H1 (cell line): ENCODE results near the gene BCAM. TPM values are rescaled to one million over a fixed set of nuclear protein-coding genes. Genes with fewer than 3 reads are reported as not detected.

Source experiments
- CTCF ChIA-PET: fragments of 300-600 bp; sonication (Branson Sonifier 250); formaldehyde crosslinking; loops from one replicate; lab custom pipeline; 2021; ENCODE audit not compliant: partially characterized antibody; lab: Charles Lee
- POLR2A ChIA-PET: fragments of 300-600 bp; sonication (Branson Sonifier 250); formaldehyde crosslinking; loops from one replicate; lab custom pipeline; 2021; ENCODE audit warnings: inconsistent platforms; ENCODE audit not compliant: partially characterized antibody; lab: Charles Lee
- DNase-seq, 2 experiments: peaks; one replicate each; pipeline versions ENCODE4 v3.0.0 to v3.0.0-alpha.2; 2010 to 2022; ENCODE audit warnings: low spot score in 2 of 2, low read depth in 1 of 2, mixed read lengths in 1 of 2
- FAIRE-seq: peaks from 2 replicates; lab custom pipeline; 2011; peaks lifted over from hg19 to GRCh38; lab: Jason Lieb, UNC
- H2AFZ ChIP-seq: 2 replicates; pipeline ENCODE4 v1.8.1; 2012; ENCODE audit warnings: low read length, inconsistent platforms
- H2AK5ac ChIP-seq: 2 replicates; pipeline ENCODE4 v1.6.1; 2013; ENCODE audit warnings: low read depth, low read length
- H2BK120ac ChIP-seq: replicated peaks from 2 replicates; pipeline ENCODE3; 2013; ENCODE audit warnings: low read depth, low read length, inconsistent platforms
- H2BK12ac ChIP-seq: 2 replicates; pipeline ENCODE4 v1.6.1; 2013; ENCODE audit warnings: low read depth, low read length
- H2BK15ac ChIP-seq: 2 replicates; pipeline ENCODE4 v1.6.1; 2013; ENCODE audit warnings: low read length
- H2BK20ac ChIP-seq: 2 replicates; pipeline ENCODE4 v1.6.1; 2013; ENCODE audit warnings: low read length
- H2BK5ac ChIP-seq: 2 replicates; pipeline ENCODE4 v1.6.1; 2013; ENCODE audit warnings: low read depth, low read length
- H3K14ac ChIP-seq: 2 replicates; pipeline ENCODE4 v1.6.1; 2013; ENCODE audit warnings: inconsistent platforms; ENCODE audit not compliant: insufficient read length
- H3K18ac ChIP-seq: 2 replicates; pipeline ENCODE4 v1.6.1; 2013; ENCODE audit warnings: low read length; ENCODE audit errors: extremely low read depth
- H3K23ac ChIP-seq: 2 replicates; pipeline ENCODE4 v1.6.1; 2013; ENCODE audit warnings: inconsistent platforms; ENCODE audit not compliant: insufficient read length
- H3K23me2 ChIP-seq: 2 replicates; pipeline ENCODE4 v1.6.1; 2013; ENCODE audit warnings: low read depth, low read length
- H3K27ac ChIP-seq: 2 replicates; pipeline ENCODE4 v1.6.1; 2011; ENCODE audit warnings: low read depth, low read length, inconsistent platforms
- H3K27me3 ChIP-seq, 4 experiments: replicated peaks in 1 of 4; 1 replicate in 1 of 4; 2 replicates in 3 of 4; pipeline versions ENCODE4 v1.6.1 to v1.8.1; 2011 to 2013; ENCODE audit warnings: low read length in 3 of 4, mild to moderate bottlenecking in 3 of 4, inconsistent platforms in 2 of 4, mixed read lengths in 2 of 4, moderate library complexity in 1 of 4; ENCODE audit not compliant: control insufficient read depth in 3 of 4, insufficient read depth in 3 of 4; ENCODE audit errors: extremely low read depth in 1 of 4
- H3K36me3 ChIP-seq, 4 experiments: 2 replicates each; pipeline versions ENCODE4 v1.6.1 to v1.8.1; 2011 to 2013; ENCODE audit warnings: mild to moderate bottlenecking in 4 of 4, low read length in 3 of 4, moderate library complexity in 2 of 4, control low read depth in 1 of 4, inconsistent platforms in 1 of 4; ENCODE audit not compliant: insufficient read depth in 4 of 4, control insufficient read depth in 2 of 4
- H3K4ac ChIP-seq: replicated peaks from 2 replicates; pipeline ENCODE3; 2013; ENCODE audit warnings: low read length, low read depth, mixed read lengths, inconsistent platforms; ENCODE audit not compliant: insufficient read length
- H3K4me1 ChIP-seq, 4 experiments: replicated peaks in 1 of 4; 1 replicate in 1 of 4; 2 replicates in 3 of 4; pipeline versions ENCODE4 v1.6.1 to v1.8.1; 2011 to 2013; ENCODE audit warnings: low read length in 3 of 4, inconsistent platforms in 2 of 4, mixed read lengths in 1 of 4; ENCODE audit not compliant: insufficient read depth in 4 of 4, control insufficient read depth in 3 of 4
- H3K4me2 ChIP-seq, 2 experiments: 2 replicates each; pipeline versions ENCODE4 v1.6.1 to v1.8.1; 2011 to 2013; ENCODE audit warnings: low read depth in 2 of 2, low read length in 2 of 2, control low read depth in 1 of 2, inconsistent platforms in 1 of 2, mild to moderate bottlenecking in 1 of 2; ENCODE audit not compliant: insufficient read depth in 1 of 2
- H3K4me3 ChIP-seq, 4 experiments: fragments of 200-600, 300-600 bp in 1 of 4; sonication (generic), shearing (Covaris generic), sonication (Bioruptor Twin) in 1 of 4; 2 replicates each; pipeline versions ENCODE4 v1.5.1 to v1.8.1; 2011 to 2016; ENCODE audit warnings: low read length in 4 of 4, low read depth in 3 of 4, control low read depth in 2 of 4, inconsistent platforms in 2 of 4, mild to moderate bottlenecking in 2 of 4, mixed read lengths in 1 of 4, moderate library complexity in 1 of 4; ENCODE audit not compliant: insufficient read depth in 2 of 4; ENCODE audit errors: extremely low read depth in 1 of 4
- H3K56ac ChIP-seq: replicated peaks from 2 replicates; pipeline ENCODE3; 2013; ENCODE audit warnings: low read depth, mild to moderate bottlenecking, mixed read lengths, low read length, inconsistent platforms; ENCODE audit not compliant: insufficient read length
- H3K79me1 ChIP-seq: 2 replicates; pipeline ENCODE4 v1.6.1; 2013; ENCODE audit warnings: low read depth, low read length, control low read depth
- H3K79me2 ChIP-seq, 2 experiments: 2 replicates each; pipeline versions ENCODE4 v1.6.1 to v1.8.1; 2012 to 2013; ENCODE audit warnings: low read length in 2 of 2, mild to moderate bottlenecking in 2 of 2, inconsistent platforms in 1 of 2; ENCODE audit not compliant: insufficient read depth in 2 of 2, control insufficient read depth in 1 of 2
- H3K9ac ChIP-seq, 4 experiments: replicated peaks in 1 of 4; 1 replicate in 1 of 4; 2 replicates in 3 of 4; pipeline versions ENCODE4 v1.6.1 to v1.8.1; 2011 to 2013; ENCODE audit warnings: low read depth in 3 of 4, low read length in 3 of 4, control low read depth in 2 of 4, mild to moderate bottlenecking in 2 of 4, moderate library complexity in 2 of 4, inconsistent platforms in 1 of 4; ENCODE audit errors: extremely low read depth in 1 of 4
- H3K9me3 ChIP-seq, 2 experiments: 2 replicates each; pipeline versions ENCODE4 v1.6.1 to v1.8.1; 2012 to 2013; ENCODE audit warnings: mild to moderate bottlenecking in 2 of 2, moderate library complexity in 2 of 2, control low read depth in 1 of 2, inconsistent platforms in 1 of 2, low read depth in 1 of 2, low read length in 1 of 2, mixed read lengths in 1 of 2; ENCODE audit not compliant: insufficient read depth in 2 of 2
- H4K20me1 ChIP-seq, 2 experiments: replicated peaks in 1 of 2; 2 replicates each; pipeline versions ENCODE3 to v1.8.1; 2011 to 2013; ENCODE audit warnings: inconsistent platforms in 2 of 2, low read length in 2 of 2, mild to moderate bottlenecking in 1 of 2; ENCODE audit not compliant: insufficient read depth in 2 of 2, control insufficient read depth in 1 of 2
- H4K5ac ChIP-seq: 2 replicates; pipeline ENCODE4 v1.6.1; 2013; ENCODE audit warnings: low read length, low read depth, mixed read lengths, inconsistent platforms; ENCODE audit not compliant: insufficient read length
- H4K8ac ChIP-seq: 2 replicates; pipeline ENCODE4 v1.8.0; 2013; ENCODE audit warnings: mild to moderate bottlenecking, moderate library complexity, low read length, inconsistent platforms; ENCODE audit not compliant: insufficient read depth; ENCODE audit errors: extremely low read depth
- H4K91ac ChIP-seq: replicated peaks from 2 replicates; pipeline ENCODE3; 2013; ENCODE audit warnings: low read length, mixed read lengths, inconsistent platforms; ENCODE audit not compliant: insufficient read length
- BACH1 ChIP-seq: IDR thresholded peaks from 2 replicates; pipeline ENCODE4 v1.6.1; 2012; ENCODE audit warnings: low read length, improper control_type of control experiment
- BRCA1 ChIP-seq: IDR thresholded peaks from 2 replicates; pipeline ENCODE4 v1.6.1; 2012; ENCODE audit warnings: low read depth, low read length, improper control_type of control experiment
- CBX5 ChIP-seq: fragments of 300-800, 300-1000 bp; sonication (generic); IDR thresholded peaks from 2 replicates; pipeline ENCODE4 v1.7.1; 2016; ENCODE audit warnings: antibody characterized with exemption, low read length, low read depth
- CHD1 ChIP-seq: IDR thresholded peaks from 2 replicates; pipeline ENCODE4 v1.6.1; 2012; ENCODE audit warnings: low read depth, low read length, improper control_type of control experiment
- CTBP2 ChIP-seq: IDR thresholded peaks from 2 replicates; pipeline ENCODE4 v1.7.0; 2011; ENCODE audit warnings: borderline replicate concordance, mild to moderate bottlenecking, moderate library complexity, mixed read lengths, low read length; ENCODE audit not compliant: insufficient read depth, insufficient read length
- EZH2 ChIP-seq: fragments of 200-600 bp; sonication (generic); IDR thresholded peaks from 2 replicates; pipeline ENCODE4 v1.7.1; 2012; ENCODE audit warnings: low read depth, mild to moderate bottlenecking, moderate library complexity, low read length, inconsistent platforms; ENCODE audit not compliant: severe bottlenecking
- GABPA ChIP-seq: IDR thresholded peaks from 2 replicates; pipeline ENCODE4 v1.6.1; 2011; ENCODE audit warnings: mild to moderate bottlenecking, low read length, moderate library complexity, borderline replicate concordance; ENCODE audit not compliant: insufficient read depth
- HDAC6 ChIP-seq: IDR thresholded peaks from one replicate; pipeline ENCODE4 v1.7.1; 2012; ENCODE audit warnings: low read depth, mild to moderate bottlenecking, inconsistent platforms, low read length, moderate library complexity
- JUND ChIP-seq: IDR thresholded peaks from 2 replicates; pipeline ENCODE4 v1.6.1; 2011; ENCODE audit warnings: mild to moderate bottlenecking, improper control_type of control experiment, low read length
- MAFK ChIP-seq: IDR thresholded peaks from 2 replicates; pipeline ENCODE4 v1.6.1; 2012; ENCODE audit warnings: low read depth, mild to moderate bottlenecking, improper control_type of control experiment, low read length
- SIN3A ChIP-seq, 2 experiments: IDR thresholded peaks in 1 of 2; conservative IDR thresholded peaks in 1 of 2; 2 replicates each; pipeline ENCODE4 v1.6.1; 2011 to 2012; ENCODE audit warnings: low read length in 2 of 2, improper control_type of control experiment in 1 of 2, low read depth in 1 of 2, mild to moderate bottlenecking in 1 of 2
- SUZ12 ChIP-seq: fragments of 200-600 bp; sonication (generic); IDR thresholded peaks from 2 replicates; pipeline ENCODE4 v1.6.1; 2012; ENCODE audit warnings: mild to moderate bottlenecking, inconsistent platforms, low read length, moderate library complexity, mixed read lengths
- WGBS, 2 experiments: shearing (Covaris generic) in 1 of 2; methylation state at CpG; one replicate each; pipeline versions ENCODE4 v1.1.6 to v1.1.7; 2013 to 2015; ENCODE audit warnings: low lambda C conversion rate in 2 of 2, mixed read lengths in 2 of 2, inconsistent platforms in 1 of 2, low coverage in 1 of 2, missing lambda C conversion rate in 1 of 2; ENCODE audit not compliant: insufficient replicate concordance in 2 of 2, insufficient coverage in 1 of 2, insufficient read length in 1 of 2; ENCODE audit errors: extremely low coverage in 1 of 2, missing lambda C conversion rate in 1 of 2; 5-methylcytosine and 5-hydroxymethylcytosine counted together
- polyA plus RNA-seq, 7 experiments: library from polyadenylated mRNA; depleted of rRNA in 3 of 7; stranded (reverse) in 5 of 7; unstranded in 2 of 7; fragments of >200 nt in 5 of 7; fragments of 200-250 nt in 2 of 7; gene quantifications; 1 replicate in 5 of 7; 2 replicates in 1 of 7; 4 replicates in 1 of 7; pipeline versions ENCODE4 v1.2.1 to v1.2.3, GENCODE V29; 2011 to 2013; ENCODE audit warnings: missing spikeins in 2 of 7, mixed read lengths in 2 of 7
- total RNA-seq: library from RNA; stranded (reverse); fragmentation: NEBNext Ultra II Directional; extraction: Animal tissue kit (Norgen Biotek cat#: 25700); gene quantifications from 2 replicates; pipeline ENCODE4 v1.2.1, GENCODE V29; 2021
- TF ChIP-seq, protein P1 (sequence below): IDR thresholded peaks from 2 replicates; pipeline ENCODE4 v1.6.1; 2012; ENCODE audit warnings: inconsistent platforms

Gene BCAM
- total and polyA plus RNA-seq, 2 of the 8 experiments (the other 6 are each of a cell fraction or from before 2014, with no cell fraction given): 32.5 to 81.4 TPM

DNA sequence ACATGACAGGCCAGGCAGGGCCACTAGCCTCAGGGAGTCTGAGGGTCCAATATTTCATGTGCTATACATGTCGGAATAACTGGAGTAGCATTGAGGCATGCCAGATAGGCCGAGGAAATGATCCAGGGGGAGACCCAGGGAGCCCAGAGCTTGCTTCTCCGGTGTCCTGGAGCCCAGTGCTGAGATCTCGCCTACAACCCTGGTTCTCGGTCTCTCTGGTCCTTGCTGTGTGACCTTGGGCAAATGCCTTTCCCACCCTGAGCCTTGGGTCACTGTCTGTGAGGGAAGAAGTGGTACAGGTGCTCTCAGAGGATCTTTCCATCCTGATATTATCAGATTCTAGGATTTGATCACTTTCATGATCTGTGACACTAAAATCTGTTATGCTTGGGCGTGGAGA lies 19.9 kb upstream of the BCAM start:
- no peaks in the 10 kb centered on the region for H3K23me2 ChIP-seq
- POLR2A ChIA-PET: interaction anchor here (1.3 to 4.9 kb wide), 3 partner anchors 11 to 59 kb away, joined by 3 to 30 read pairs (median 3); partner anchors contain the start of genes BCAM and CBLC
- CTCF ChIA-PET: interaction anchor here (0.9 to 2.6 kb wide), 4 partner anchors 9 to 100 kb away, joined by 3 to 9 read pairs (median 6); no protein-coding TSS in a partner anchor
- no peak overlapping the region for H3K18ac ChIP-seq
- H2AK5ac ChIP-seq: no peak overlapping the region
- no peak overlapping the region for H2BK15ac ChIP-seq
- H3K9ac ChIP-seq: no peak overlapping the region
- H2AFZ ChIP-seq: no peak overlapping the region
- H2BK5ac ChIP-seq: no peak overlapping the region
- H4K91ac ChIP-seq: no peak overlapping the region
- H2BK20ac ChIP-seq: no peak overlapping the region
- H3K14ac ChIP-seq: no peak overlapping the region
- H4K5ac ChIP-seq: no peak overlapping the region
- no peak overlapping the region for H3K4ac ChIP-seq
- H2BK120ac ChIP-seq: no peak overlapping the region
- H3K79me1 ChIP-seq: no peaks in the 10 kb centered on the region
- H2BK12ac ChIP-seq: no peak overlapping the region
- H4K8ac ChIP-seq: no peak overlapping the region
- 86% methylated on average over 6 of the region's 6 CpGs; no CpG with 5 or more reads in 1 of the 2 experiments for WGBS, 2 experiments
- H3K27ac ChIP-seq: no peak overlapping the region
- no peak overlapping the region for H3K23ac ChIP-seq
- H3K36me3 ChIP-seq: peaks cover 2 to 24% (median 13%) of the 10 kb centered on the region in 4 experiments
- no peak overlapping the region for H3K56ac ChIP-seq
- H4K20me1 ChIP-seq: no peaks in the 10 kb centered on the region
- no peak for FAIRE-seq
- no peaks in the 10 kb centered on the region for H3K79me2 ChIP-seq
- H3K4me2 ChIP-seq: no peak overlapping the region
- H3K4me1 ChIP-seq: no peaks in the 10 kb centered on the region; a peak in 1 of 7 replicates
- no peak for DNase-seq
- no peaks in the 10 kb centered on the region for H3K27me3 ChIP-seq
- no peaks in the 10 kb centered on the region for H3K9me3 ChIP-seq
- no peak overlapping the region for H3K4me3 ChIP-seq
- TF ChIP-seq SIN3A (conservative IDR thresholded peaks at IDR 0.05 in 1 of 2, IDR thresholded peaks at IDR 0.05 in 1 of 2; ENCODE audit: low read depth in 1 of 2, low read length in 2 of 2): no peak
- no peak for TF ChIP-seq CBX5
- no peak for TF ChIP-seq BACH1
- no peak for TF ChIP-seq CTBP2
- no peak for TF ChIP-seq JUND
- no peak for TF ChIP-seq SUZ12
- no peak for TF ChIP-seq GABPA
- TF ChIP-seq, protein P1, sequence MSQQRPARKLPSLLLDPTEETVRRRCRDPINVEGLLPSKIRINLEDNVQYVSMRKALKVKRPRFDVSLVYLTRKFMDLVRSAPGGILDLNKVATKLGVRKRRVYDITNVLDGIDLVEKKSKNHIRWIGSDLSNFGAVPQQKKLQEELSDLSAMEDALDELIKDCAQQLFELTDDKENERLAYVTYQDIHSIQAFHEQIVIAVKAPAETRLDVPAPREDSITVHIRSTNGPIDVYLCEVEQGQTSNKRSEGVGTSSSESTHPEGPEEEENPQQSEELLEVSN: no peak
- no peak for TF ChIP-seq BRCA1
- no peak for TF ChIP-seq CHD1
- no peak for TF ChIP-seq MAFK
- no peak for TF ChIP-seq HDAC6
- no peak for TF ChIP-seq EZH2
